ENCODE measurements around the gene RASA4.
"Not testable (repeated sequence)": the region's sequence is repeated elsewhere in the genome, so short reads cannot be mapped to it uniquely, and the experiment has no call there.

Gene RASA4

DNA sequence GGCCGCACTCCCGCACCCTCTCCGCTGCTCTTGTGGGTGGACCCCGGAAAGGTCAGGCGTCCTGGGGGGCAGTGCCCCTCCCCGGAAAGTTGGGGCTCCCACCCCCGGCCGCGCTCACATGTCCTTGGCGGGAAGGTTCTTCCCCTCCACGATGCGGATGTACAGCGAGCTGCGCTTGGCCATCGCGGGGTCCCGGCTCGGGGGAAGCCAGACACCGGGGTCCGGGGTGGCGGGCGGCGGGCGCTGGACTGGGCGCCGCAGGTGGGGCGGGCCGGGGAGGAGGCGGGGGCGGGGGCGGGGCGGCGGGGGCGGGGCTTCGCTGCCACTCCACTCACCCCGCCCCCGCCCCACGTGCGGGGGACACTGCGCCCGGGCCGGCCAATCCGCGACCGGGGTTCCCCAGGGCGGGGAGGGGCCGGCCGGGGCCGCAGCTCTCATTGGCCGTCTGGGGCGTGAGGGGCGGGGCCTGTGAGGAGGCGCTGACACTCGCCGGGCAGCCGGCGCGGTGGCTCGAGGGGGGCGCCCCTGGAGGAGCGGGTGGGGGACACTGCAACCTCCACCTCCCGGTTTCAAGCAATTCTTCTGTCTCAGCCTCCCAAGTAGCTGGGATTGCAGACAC is at the start of gene RASA4:
TSS of gene RASA4 (minus strand) at position 250 of the 619 bp plus-strand sequence. CDS start at position 183, 67 bp downstream.
- not testable (repeated sequence) for H3K9ac ChIP-seq (ENCODE audit: low read depth, low read length); H3K27ac ChIP-seq (ENCODE audit: low read length); H3K79me2 ChIP-seq (ENCODE audit: insufficient read depth, low read length); H3K4me3 ChIP-seq (ENCODE audit: low read depth in 1 of 2, low read length in 2 of 2); H3K4me1 ChIP-seq (ENCODE audit: insufficient read depth, low read length); H3K36me3 ChIP-seq (ENCODE audit: insufficient read depth, low read length); H4K20me1 ChIP-seq (ENCODE audit: insufficient read depth, low read length); H3K27me3 ChIP-seq (ENCODE audit: insufficient read depth, low read length, poor library complexity); H3K9me3 ChIP-seq (ENCODE audit: insufficient read depth, low read length, severe bottlenecking); H3K4me2 ChIP-seq (ENCODE audit: insufficient read depth, low read length); H2AFZ ChIP-seq (ENCODE audit: low read depth, low read length)
- ATAC-seq (ENCODE audit: insufficient read depth, low read depth), result peak; percentile 92
- DNase-seq, result peak; percentile 16

DNA sequence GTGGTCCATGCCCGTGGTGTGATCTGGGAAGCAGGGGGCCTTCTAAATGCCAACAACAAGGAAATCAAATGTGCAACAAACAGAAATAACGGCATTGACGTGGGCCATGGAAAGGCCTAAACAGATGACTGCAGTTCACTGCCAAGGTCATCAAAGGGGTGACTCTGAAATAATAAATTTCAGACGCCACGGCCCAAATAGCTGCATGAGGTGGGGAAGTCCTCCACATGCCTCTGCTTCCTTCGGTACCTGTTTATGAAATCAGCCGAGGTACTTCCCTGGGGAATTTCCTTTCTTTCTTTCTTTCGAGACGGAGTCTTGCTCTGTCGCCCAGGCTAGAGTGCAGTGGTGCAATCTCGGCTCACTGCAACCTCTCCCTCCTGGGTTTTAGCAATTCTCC is 48.2 kb upstream of the RASA4 start:
- not testable (repeated sequence) for H3K36me3 ChIP-seq (ENCODE audit: insufficient read depth, low read length); ATAC-seq (ENCODE audit: insufficient read depth, low read depth); H3K9me3 ChIP-seq (ENCODE audit: insufficient read depth, low read length, severe bottlenecking); H3K27ac ChIP-seq (ENCODE audit: low read length); H3K4me3 ChIP-seq (ENCODE audit: low read depth in 1 of 2, low read length in 2 of 2); H2AFZ ChIP-seq (ENCODE audit: low read depth, low read length); H3K9ac ChIP-seq (ENCODE audit: low read depth, low read length); DNase-seq; H4K20me1 ChIP-seq (ENCODE audit: insufficient read depth, low read length); H3K4me1 ChIP-seq (ENCODE audit: insufficient read depth, low read length); H3K4me2 ChIP-seq (ENCODE audit: insufficient read depth, low read length); H3K79me2 ChIP-seq (ENCODE audit: insufficient read depth, low read length); H3K27me3 ChIP-seq (ENCODE audit: insufficient read depth, low read length, poor library complexity)

DNA sequence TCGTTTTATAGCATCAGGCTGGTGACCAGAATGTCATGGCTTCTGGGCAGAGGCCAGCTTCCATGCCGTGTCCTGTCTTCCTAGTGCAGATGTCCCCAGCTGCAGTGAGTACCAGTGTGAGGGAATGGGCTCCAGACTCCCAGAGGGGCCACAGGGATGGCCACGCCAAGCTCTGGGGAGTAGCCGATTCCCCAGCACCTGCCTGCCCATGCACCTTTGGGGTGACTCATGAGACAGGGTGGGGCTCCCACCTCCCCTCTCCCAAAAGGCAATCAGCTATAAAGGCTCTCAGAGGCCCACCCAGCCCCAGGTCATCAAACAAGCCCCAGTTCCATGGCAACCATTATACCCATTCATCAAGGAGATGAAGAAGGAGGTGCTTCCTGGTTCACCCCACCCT is 33.4 kb upstream of the RASA4 start, which contains the start of gene SPDYE2B:
TSS of gene SPDYE2B (plus strand) at position 396 of the 400 bp plus-strand sequence. CDS start 2,030 bp downstream, outside the sequence.
- not testable (repeated sequence) for H3K4me2 ChIP-seq (ENCODE audit: insufficient read depth, low read length); H3K27me3 ChIP-seq (ENCODE audit: insufficient read depth, low read length, poor library complexity); H3K79me2 ChIP-seq (ENCODE audit: insufficient read depth, low read length); H3K36me3 ChIP-seq (ENCODE audit: insufficient read depth, low read length); H3K9me3 ChIP-seq (ENCODE audit: insufficient read depth, low read length, severe bottlenecking); H3K4me1 ChIP-seq (ENCODE audit: insufficient read depth, low read length); H3K27ac ChIP-seq (ENCODE audit: low read length); H3K4me3 ChIP-seq (ENCODE audit: low read depth in 1 of 2, low read length in 2 of 2); H2AFZ ChIP-seq (ENCODE audit: low read depth, low read length); H4K20me1 ChIP-seq (ENCODE audit: insufficient read depth, low read length); H3K9ac ChIP-seq (ENCODE audit: low read depth, low read length); DNase-seq
- 0 out of 3 replicates have a peak, but pooled peaks have one; percentile 5 for ATAC-seq (ENCODE audit: insufficient read depth, low read depth)

- H3K9me3 ChIP-seq (ENCODE audit: insufficient read depth, low read length, severe bottlenecking); H3K27me3 ChIP-seq (ENCODE audit: insufficient read depth, low read length, poor library complexity); H3K27ac ChIP-seq (ENCODE audit: low read length); H3K4me3 ChIP-seq (ENCODE audit: low read depth in 1 of 2, low read length in 2 of 2); H3K4me2 ChIP-seq (ENCODE audit: insufficient read depth, low read length); H3K4me1 ChIP-seq (ENCODE audit: insufficient read depth, low read length); H2AFZ ChIP-seq (ENCODE audit: low read depth, low read length); H3K79me2 ChIP-seq (ENCODE audit: insufficient read depth, low read length); H3K9ac ChIP-seq (ENCODE audit: low read depth, low read length); H3K36me3 ChIP-seq (ENCODE audit: insufficient read depth, low read length); H4K20me1 ChIP-seq (ENCODE audit: insufficient read depth, low read length): not testable (repeated sequence)
- 0 out of 3 replicates have a peak, but pooled peaks have one; percentile 23 for ATAC-seq (ENCODE audit: insufficient read depth, low read depth)
- peak; percentile 6 for DNase-seq
Measured at GRCh38 chr7:102647813-102648212, 31.3 kb upstream of the RASA4 start.

GRCh38 chr7:102643404-102643803 is 26.8 kb upstream of the RASA4 start:
- H3K27me3 ChIP-seq (ENCODE audit: insufficient read depth, low read length, poor library complexity); H3K4me3 ChIP-seq (ENCODE audit: low read depth in 1 of 2, low read length in 2 of 2); H4K20me1 ChIP-seq (ENCODE audit: insufficient read depth, low read length); H3K4me1 ChIP-seq (ENCODE audit: insufficient read depth, low read length); H3K4me2 ChIP-seq (ENCODE audit: insufficient read depth, low read length); H3K36me3 ChIP-seq (ENCODE audit: insufficient read depth, low read length); DNase-seq; ATAC-seq (ENCODE audit: insufficient read depth, low read depth); H3K9ac ChIP-seq (ENCODE audit: low read depth, low read length); H3K9me3 ChIP-seq (ENCODE audit: insufficient read depth, low read length, severe bottlenecking); H3K27ac ChIP-seq (ENCODE audit: low read length); H3K79me2 ChIP-seq (ENCODE audit: insufficient read depth, low read length); H2AFZ ChIP-seq (ENCODE audit: low read depth, low read length): not testable (repeated sequence)

GRCh38 chr7:102642691-102643090 is 26.1 kb upstream of the RASA4 start, which contains the start of gene UPK3BL1:
Gene UPK3BL1, minus strand, starts transcription at chr7:102642791. Its CDS starts 50 bp downstream, at chr7:102642741.
- H4K20me1 ChIP-seq (ENCODE audit: insufficient read depth, low read length); H3K79me2 ChIP-seq (ENCODE audit: insufficient read depth, low read length); H3K27ac ChIP-seq (ENCODE audit: low read length); H3K9ac ChIP-seq (ENCODE audit: low read depth, low read length); H2AFZ ChIP-seq (ENCODE audit: low read depth, low read length); ATAC-seq (ENCODE audit: insufficient read depth, low read depth); H3K27me3 ChIP-seq (ENCODE audit: insufficient read depth, low read length, poor library complexity); H3K36me3 ChIP-seq (ENCODE audit: insufficient read depth, low read length); DNase-seq; H3K4me3 ChIP-seq (ENCODE audit: low read depth in 1 of 2, low read length in 2 of 2); H3K4me1 ChIP-seq (ENCODE audit: insufficient read depth, low read length); H3K4me2 ChIP-seq (ENCODE audit: insufficient read depth, low read length); H3K9me3 ChIP-seq (ENCODE audit: insufficient read depth, low read length, severe bottlenecking): not testable (repeated sequence)

DNA sequence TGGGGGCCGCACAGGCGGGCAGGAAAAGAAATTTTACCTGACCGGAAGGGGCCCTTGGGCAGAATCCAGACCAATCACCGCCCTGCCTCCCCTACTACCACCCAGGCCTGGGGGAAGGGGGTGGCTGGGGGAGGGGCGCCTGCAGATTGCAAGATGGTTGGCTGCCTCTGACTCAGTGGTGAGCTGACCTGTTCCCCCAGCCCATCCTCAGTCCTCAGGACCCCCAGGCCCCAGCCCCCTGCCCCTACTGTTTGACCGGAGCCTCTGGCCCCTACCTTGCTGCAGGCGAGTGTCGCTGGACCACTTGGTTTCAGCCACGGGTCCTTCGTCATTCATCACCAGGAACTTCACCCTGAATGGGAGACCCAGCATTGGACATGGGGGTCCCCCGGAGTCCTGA is 22.3 kb upstream of the RASA4 start:
- H3K4me2 ChIP-seq (ENCODE audit: insufficient read depth, low read length); H4K20me1 ChIP-seq (ENCODE audit: insufficient read depth, low read length); H2AFZ ChIP-seq (ENCODE audit: low read depth, low read length); H3K27me3 ChIP-seq (ENCODE audit: insufficient read depth, low read length, poor library complexity); H3K36me3 ChIP-seq (ENCODE audit: insufficient read depth, low read length); H3K9ac ChIP-seq (ENCODE audit: low read depth, low read length); H3K4me3 ChIP-seq (ENCODE audit: low read depth in 1 of 2, low read length in 2 of 2); H3K27ac ChIP-seq (ENCODE audit: low read length); H3K79me2 ChIP-seq (ENCODE audit: insufficient read depth, low read length); H3K4me1 ChIP-seq (ENCODE audit: insufficient read depth, low read length); H3K9me3 ChIP-seq (ENCODE audit: insufficient read depth, low read length, severe bottlenecking): not testable (repeated sequence)
- ATAC-seq (ENCODE audit: insufficient read depth, low read depth) (peak; percentile 5; the same call in 1 of the 3 replicates), DNase-seq (peak; percentile 6)

DNA sequence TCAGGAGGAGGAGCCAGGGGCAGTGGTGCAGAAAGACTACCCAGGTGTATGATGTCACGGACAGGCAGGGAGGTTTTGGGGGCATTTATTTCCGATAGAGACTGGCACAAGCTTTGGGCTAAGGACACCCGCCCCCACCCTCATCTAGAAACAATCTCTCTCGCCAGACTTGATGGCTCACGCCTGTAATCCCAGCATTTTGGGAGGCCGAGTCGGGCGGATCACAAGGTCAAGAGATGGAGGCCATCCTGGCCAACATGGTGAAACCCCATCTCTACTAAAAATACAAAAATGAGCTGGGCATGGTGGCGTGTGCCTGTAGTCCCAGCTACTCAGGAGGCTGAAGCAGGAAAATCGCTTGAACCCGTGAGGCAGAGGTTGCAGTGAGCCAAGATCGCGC is 20.4 kb upstream of the RASA4 start:
- not testable (repeated sequence) for H3K9me3 ChIP-seq (ENCODE audit: insufficient read depth, low read length, severe bottlenecking); H3K36me3 ChIP-seq (ENCODE audit: insufficient read depth, low read length); ATAC-seq (ENCODE audit: insufficient read depth, low read depth); H4K20me1 ChIP-seq (ENCODE audit: insufficient read depth, low read length); H2AFZ ChIP-seq (ENCODE audit: low read depth, low read length); H3K79me2 ChIP-seq (ENCODE audit: insufficient read depth, low read length); H3K27ac ChIP-seq (ENCODE audit: low read length); H3K9ac ChIP-seq (ENCODE audit: low read depth, low read length); H3K4me1 ChIP-seq (ENCODE audit: insufficient read depth, low read length); DNase-seq; H3K4me2 ChIP-seq (ENCODE audit: insufficient read depth, low read length); H3K4me3 ChIP-seq (ENCODE audit: low read depth in 1 of 2, low read length in 2 of 2); H3K27me3 ChIP-seq (ENCODE audit: insufficient read depth, low read length, poor library complexity)
